ENCODE results near the gene ERFE. TPM values are rescaled to one million over a fixed set of nuclear protein-coding genes. Genes with fewer than 3 reads are reported as not detected.
A peak's percentile ranks its signal among the peaks of the same experiment; 100 is the strongest.

The ERFE gene
- total RNA-seq, 4 donors from 2014 or later = 0.83 TPM; not detected in 3

GRCh38 chr2:238165288-238165921 is 6.6 kb downstream of the ERFE start:
- Histone ChIP-seq H3K27ac (no peak overlapping the region), H3K4me3 (no peak overlapping the region), H3K36me3 (no peaks in the 10 kb centered on the region), H3K27me3 (peaks cover 0 to 7% of the 10 kb centered on the region in 2 donors), H3K9me3 (no peaks in the 10 kb centered on the region), H3K4me1 (peaks cover 5 to 20% of the 10 kb centered on the region in 2 donors)
- peak in 1 of 2 donors; percentile 10 for DNase-seq
- intact Hi-C loops (cut with DNase I; ENCODE audit: low total_unique reads) = no loop called here
- TF ChIP-seq CTCF (IDR thresholded peaks at IDR 0.05) = no peak
- no peak for TF ChIP-seq POLR2A (IDR thresholded peaks at IDR 0.05)

- no peaks in the 10 kb centered on the region for H3K9me3 ChIP-seq
- DNase-seq = peak in 1 of 2 donors; percentile 9
- TF ChIP-seq POLR2A (IDR thresholded peaks at IDR 0.05) (no peak), CTCF (IDR thresholded peaks at IDR 0.05) (no peak)
- H3K4me3 ChIP-seq = no peak overlapping the region
- intact Hi-C loops (cut with DNase I; ENCODE audit: low total_unique reads) = no loop called here
- no peak overlapping the region for H3K27ac ChIP-seq
- H3K27me3 ChIP-seq = peaks cover 0 to 7% of the 10 kb centered on the region in 2 donors
- peaks cover 5 to 20% of the 10 kb centered on the region in 2 donors for H3K4me1 ChIP-seq
- H3K36me3 ChIP-seq = no peaks in the 10 kb centered on the region
Observed at GRCh38 chr2:238166391-238167343, 7.9 kb downstream of the ERFE start.

- no peaks in the 10 kb centered on the region for H3K36me3 ChIP-seq
- no peak for TF ChIP-seq POLR2A (IDR thresholded peaks at IDR 0.05)
- TF ChIP-seq CTCF (IDR thresholded peaks at IDR 0.05) = no peak
- intact Hi-C loops (cut with DNase I; ENCODE audit: low total_unique reads) = no loop called here
- H3K27ac ChIP-seq = no peak overlapping the region
- no peak for DNase-seq
- H3K9me3 ChIP-seq = no peaks in the 10 kb centered on the region
- no peak overlapping the region for H3K4me3 ChIP-seq
- peaks cover 0 to 7% of the 10 kb centered on the region in 2 donors for H3K27me3 ChIP-seq
- peaks cover 5 to 20% of the 10 kb centered on the region in 2 donors for H3K4me1 ChIP-seq
Observed at GRCh38 chr2:238167344-238167715, 8.6 kb downstream of the ERFE start.

- Histone ChIP-seq H3K27ac (no peak overlapping the region), H3K4me3 (no peak overlapping the region), H3K27me3 (peaks cover 0 to 7% of the 10 kb centered on the region in 2 donors), H3K4me1 (peaks cover 5 to 20% of the 10 kb centered on the region in 2 donors), H3K36me3 (no peaks in the 10 kb centered on the region), H3K9me3 (no peaks in the 10 kb centered on the region)
- intact Hi-C loops (cut with DNase I; ENCODE audit: low total_unique reads) = no loop called here
- TF ChIP-seq POLR2A (IDR thresholded peaks at IDR 0.05) (no peak), CTCF (IDR thresholded peaks at IDR 0.05) (no peak)
- DNase-seq = no peak
Observed at GRCh38 chr2:238167761-238168160, 9.0 kb downstream of the ERFE start.
